ENCODE data around the gene NRCAM. TPM values are rescaled to one million over a fixed set of nuclear protein-coding genes. Genes with fewer than 3 reads are reported as not detected.
A peak's percentile ranks its signal among the peaks of the same experiment; 100 is the strongest.

The NRCAM gene
- total and polyA plus RNA-seq, 2 of the 8 experiments (the other 6 are each of a cell fraction or from before 2014, with no cell fraction given), result 2.7 to 3.8 TPM

DNA sequence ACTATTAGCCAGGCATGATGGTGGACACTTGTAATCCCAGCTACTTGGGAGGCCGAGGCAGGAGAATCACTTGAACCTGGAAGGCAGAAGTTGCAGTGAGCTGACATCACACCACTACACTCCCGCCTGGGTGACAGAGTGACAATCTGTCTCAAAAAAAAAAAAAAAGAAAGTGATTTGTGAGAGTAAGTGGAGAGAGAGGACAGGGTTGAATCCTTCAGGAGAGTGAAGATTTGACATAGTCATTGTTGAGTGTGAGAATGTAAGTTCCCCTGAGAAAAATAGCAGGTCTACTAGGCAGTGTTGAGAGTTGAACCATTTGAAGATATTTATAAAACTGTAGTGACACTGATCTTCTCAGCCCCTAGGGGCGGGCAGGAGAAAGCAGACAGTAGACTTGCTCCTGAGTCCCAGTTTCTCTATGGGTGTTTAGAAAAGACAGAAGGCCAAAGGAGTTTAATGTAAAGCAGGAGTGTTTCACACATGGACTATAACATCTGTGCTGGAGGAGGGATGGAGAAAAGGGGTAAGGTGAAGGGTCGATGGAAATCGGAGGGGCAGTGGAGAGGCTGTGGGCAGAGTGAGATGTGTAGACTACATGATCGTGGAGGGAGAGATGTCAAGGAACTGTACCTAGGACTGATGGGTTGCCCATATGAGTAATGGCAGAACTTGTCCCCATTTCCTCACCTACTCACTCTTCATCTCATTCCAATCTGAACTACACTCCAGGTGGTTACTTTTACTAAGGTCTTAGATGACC, 312.4 kb downstream of the NRCAM start:
- FAIRE-seq (no peak), DNase-seq (ENCODE audit: low read depth in 1 of 2, low spot score in 2 of 2) (no peak)
- Histone ChIP-seq H4K20me1 (replicated peaks in 1 of 2; ENCODE audit: control insufficient read depth in 1 of 2, insufficient read depth in 2 of 2, low read length in 2 of 2) (no peaks in the 10 kb centered on the region), H2AFZ (ENCODE audit: low read length) (no peak overlapping the region), H3K9ac (replicated peaks in 1 of 4; ENCODE audit: extremely low read depth in 1 of 4, low read depth in 3 of 4, low read length in 3 of 4) (no peak overlapping the region), H3K23ac (ENCODE audit: insufficient read length) (no peak overlapping the region), H3K36me3 (ENCODE audit: control insufficient read depth in 2 of 4, insufficient read depth in 4 of 4, low read length in 3 of 4) (no peaks in the 10 kb centered on the region), H3K79me1 (ENCODE audit: low read depth, low read length) (no peaks in the 10 kb centered on the region), H2AK5ac (ENCODE audit: low read depth, low read length) (no peak overlapping the region), H4K8ac (ENCODE audit: extremely low read depth, insufficient read depth, low read length) (no peak overlapping the region), H3K4ac (replicated peaks; ENCODE audit: insufficient read length, low read depth, low read length) (no peak overlapping the region), H3K56ac (replicated peaks; ENCODE audit: insufficient read length, low read depth, low read length) (no peak overlapping the region), H3K14ac (ENCODE audit: insufficient read length) (no peak overlapping the region), H2BK12ac (ENCODE audit: low read depth, low read length) (no peak overlapping the region), H4K91ac (replicated peaks; ENCODE audit: insufficient read length, low read length) (no peak overlapping the region), H3K23me2 (ENCODE audit: low read depth, low read length) (no peaks in the 10 kb centered on the region), H3K4me1 (replicated peaks in 1 of 4; ENCODE audit: control insufficient read depth in 3 of 4, insufficient read depth in 4 of 4, low read length in 3 of 4) (peaks cover 0 to 5% (median 0%) of the 10 kb centered on the region in 4 experiments; a peak in 3 of 7 replicates), H2BK5ac (ENCODE audit: low read depth, low read length) (no peak overlapping the region), H3K79me2 (ENCODE audit: control insufficient read depth in 1 of 2, insufficient read depth in 2 of 2, low read length in 2 of 2) (no peaks in the 10 kb centered on the region), H3K9me3 (ENCODE audit: insufficient read depth in 2 of 2, low read depth in 1 of 2, low read length in 1 of 2) (no peaks in the 10 kb centered on the region), H2BK120ac (replicated peaks; ENCODE audit: low read depth, low read length) (no peak overlapping the region), H3K27me3 (replicated peaks in 1 of 4; ENCODE audit: control insufficient read depth in 3 of 4, extremely low read depth in 1 of 4, insufficient read depth in 3 of 4, low read length in 3 of 4) (no peaks in the 10 kb centered on the region), H4K5ac (ENCODE audit: insufficient read length, low read depth, low read length) (no peak overlapping the region), H3K4me3 (ENCODE audit: extremely low read depth in 1 of 4, insufficient read depth in 2 of 4, low read depth in 3 of 4, low read length in 4 of 4) (no peak overlapping the region), H3K4me2 (ENCODE audit: insufficient read depth in 1 of 2, low read depth in 2 of 2, low read length in 2 of 2) (no peak overlapping the region), H2BK20ac (ENCODE audit: low read length) (no peak overlapping the region), H3K18ac (ENCODE audit: extremely low read depth, low read length) (no peak overlapping the region), H3K27ac (ENCODE audit: low read depth, low read length) (no peak overlapping the region), H2BK15ac (ENCODE audit: low read length) (no peak overlapping the region)
- 88 to 100% methylated on average over 2 to 6 of the region's 6 CpGs for WGBS, 2 experiments (ENCODE audit: extremely low coverage in 1 of 2, insufficient coverage in 1 of 2, insufficient read length in 1 of 2, insufficient replicate concordance in 2 of 2, low coverage in 1 of 2, low lambda C conversion rate in 2 of 2, missing lambda C conversion rate in 1 of 2)
- POLR2A ChIA-PET (ENCODE audit: partially characterized antibody), result no interaction called here
- no peak for TF ChIP-seq TEAD4 (IDR thresholded peaks at IDR 0.05; ENCODE audit: low read depth, low read length)
- no peak for TF ChIP-seq SP4 (IDR thresholded peaks at IDR 0.05; ENCODE audit: low read length)
- TF ChIP-seq GTF2F1 (IDR thresholded peaks at IDR 0.05; ENCODE audit: borderline replicate concordance, low read depth, low read length), result no peak
- no peak for TF ChIP-seq CHD1 (IDR thresholded peaks at IDR 0.05; ENCODE audit: low read depth, low read length)
- TF ChIP-seq, protein P1, sequence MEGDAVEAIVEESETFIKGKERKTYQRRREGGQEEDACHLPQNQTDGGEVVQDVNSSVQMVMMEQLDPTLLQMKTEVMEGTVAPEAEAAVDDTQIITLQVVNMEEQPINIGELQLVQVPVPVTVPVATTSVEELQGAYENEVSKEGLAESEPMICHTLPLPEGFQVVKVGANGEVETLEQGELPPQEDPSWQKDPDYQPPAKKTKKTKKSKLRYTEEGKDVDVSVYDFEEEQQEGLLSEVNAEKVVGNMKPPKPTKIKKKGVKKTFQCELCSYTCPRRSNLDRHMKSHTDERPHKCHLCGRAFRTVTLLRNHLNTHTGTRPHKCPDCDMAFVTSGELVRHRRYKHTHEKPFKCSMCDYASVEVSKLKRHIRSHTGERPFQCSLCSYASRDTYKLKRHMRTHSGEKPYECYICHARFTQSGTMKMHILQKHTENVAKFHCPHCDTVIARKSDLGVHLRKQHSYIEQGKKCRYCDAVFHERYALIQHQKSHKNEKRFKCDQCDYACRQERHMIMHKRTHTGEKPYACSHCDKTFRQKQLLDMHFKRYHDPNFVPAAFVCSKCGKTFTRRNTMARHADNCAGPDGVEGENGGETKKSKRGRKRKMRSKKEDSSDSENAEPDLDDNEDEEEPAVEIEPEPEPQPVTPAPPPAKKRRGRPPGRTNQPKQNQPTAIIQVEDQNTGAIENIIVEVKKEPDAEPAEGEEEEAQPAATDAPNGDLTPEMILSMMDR (IDR thresholded peaks at IDR 0.05; ENCODE audit: control extremely low read depth in 1 of 3, insufficient read depth in 1 of 3, low read depth in 1 of 3, low read length in 3 of 3), result peak in 1 of 3 experiments; percentile 7; a peak in 1 of 4 replicates
- no peak for TF ChIP-seq SUZ12 (IDR thresholded peaks at IDR 0.05; ENCODE audit: low read length)
- TF ChIP-seq CBX8 (IDR thresholded peaks at IDR 0.05; ENCODE audit: borderline replicate concordance, low read depth, low read length), result no peak
- no peak for TF ChIP-seq SIN3A (conservative IDR thresholded peaks at IDR 0.05 in 1 of 2, IDR thresholded peaks at IDR 0.05 in 1 of 2; ENCODE audit: low read depth in 1 of 2, low read length in 2 of 2)
- TF ChIP-seq RAD21 (IDR thresholded peaks at IDR 0.05 in 1 of 2, conservative IDR thresholded peaks at IDR 0.05 in 1 of 2; ENCODE audit: low read depth in 2 of 2, low read length in 2 of 2), result peak in 1 of 2 experiments; percentile 16; a peak in 1 of 4 replicates
- TF ChIP-seq BRCA1 (IDR thresholded peaks at IDR 0.05; ENCODE audit: low read depth, low read length), result no peak
- CTCF ChIA-PET (ENCODE audit: partially characterized antibody), result interaction anchor here (1.6 to 5.0 kb wide), 7 partner anchors 10 to 310 kb away, joined by 3 to 64 read pairs (median 16); partner anchors contain the start of gene LAMB4

All from H1 (cell line).